Measurements from ENCODE around the gene SPTBN4.
"Not testable (repeated sequence)": the region's sequence is repeated elsewhere in the genome, so short reads cannot be mapped to it uniquely, and the experiment has no call there.

Gene SPTBN4

GRCh38 chr19:40428197-40428596 is 38.6 kb upstream of the SPTBN4 start:
- peaks cover 21% of the 10 kb centered on the region for H3K4me1 Mint-ChIP-seq (ENCODE audit: low read depth)

GRCh38 chr19:40430242-40430641 is 36.6 kb upstream of the SPTBN4 start:
- peaks cover 20% of the 10 kb centered on the region for H3K4me1 Mint-ChIP-seq (ENCODE audit: low read depth)
- not testable (repeated sequence) for H3K9me3 Mint-ChIP-seq; H3K27ac Mint-ChIP-seq; H3K27me3 Mint-ChIP-seq; H3K4me3 Mint-ChIP-seq; H3K36me3 Mint-ChIP-seq (ENCODE audit: low read depth)

More at GRCh38 chr19:40428197-40428596, 38.6 kb upstream of the SPTBN4 start:
- not testable (repeated sequence) for H3K27me3 Mint-ChIP-seq; H3K4me3 Mint-ChIP-seq; H3K36me3 Mint-ChIP-seq (ENCODE audit: low read depth); H3K27ac Mint-ChIP-seq; H3K9me3 Mint-ChIP-seq

GRCh38 chr19:40431698-40432097 is 35.1 kb upstream of the SPTBN4 start:
- Mint-ChIP-seq H3K27ac (no peak overlapping the region), H3K9me3 (no peaks in the 10 kb centered on the region), H3K36me3 (ENCODE audit: low read depth) (no peaks in the 10 kb centered on the region), H3K27me3 (no peaks in the 10 kb centered on the region), H3K4me3 (no peak overlapping the region), H3K4me1 (ENCODE audit: low read depth) (peaks cover 13% of the 10 kb centered on the region)

- not testable (repeated sequence) for H3K36me3 Mint-ChIP-seq (ENCODE audit: low read depth); H3K27me3 Mint-ChIP-seq; H3K9me3 Mint-ChIP-seq
- Mint-ChIP-seq H3K27ac (peak overlapping the region; percentile 98), H3K4me3 (peak overlapping the region; percentile 87), H3K4me1 (ENCODE audit: low read depth) (peaks cover 13% of the 10 kb centered on the region)
These were observed 34.0 kb upstream of the SPTBN4 start for GRCh38 chr19:40432760-40433159.

- peaks cover 13% of the 10 kb centered on the region for H3K4me1 Mint-ChIP-seq (ENCODE audit: low read depth)
- no peaks in the 10 kb centered on the region for H3K36me3 Mint-ChIP-seq (ENCODE audit: low read depth)
- H3K27ac Mint-ChIP-seq = peak overlapping the region; percentile 98
- no peaks in the 10 kb centered on the region for H3K9me3 Mint-ChIP-seq
- H3K4me3 Mint-ChIP-seq = peak overlapping the region; percentile 87
- no peaks in the 10 kb centered on the region for H3K27me3 Mint-ChIP-seq
These were observed 33.2 kb upstream of the SPTBN4 start for GRCh38 chr19:40433391-40434216.

- H3K4me3 Mint-ChIP-seq = no peak overlapping the region
- H3K9me3 Mint-ChIP-seq = no peaks in the 10 kb centered on the region
- no peaks in the 10 kb centered on the region for H3K27me3 Mint-ChIP-seq
- no peak overlapping the region for H3K27ac Mint-ChIP-seq
- peaks cover 20% of the 10 kb centered on the region for H3K4me1 Mint-ChIP-seq (ENCODE audit: low read depth)
- peaks cover 6% of the 10 kb centered on the region for H3K36me3 Mint-ChIP-seq (ENCODE audit: low read depth)
These were observed 28.5 kb upstream of the SPTBN4 start for GRCh38 chr19:40438284-40438683.

- H3K27ac Mint-ChIP-seq = peak overlapping the region; percentile 95
- peak overlapping the region; percentile 98 for H3K4me3 Mint-ChIP-seq
- no peaks in the 10 kb centered on the region for H3K9me3 Mint-ChIP-seq
- H3K36me3 Mint-ChIP-seq (ENCODE audit: low read depth) = peaks cover 6% of the 10 kb centered on the region
- H3K27me3 Mint-ChIP-seq = no peaks in the 10 kb centered on the region
- H3K4me1 Mint-ChIP-seq (ENCODE audit: low read depth) = peaks cover 16% of the 10 kb centered on the region
These were observed 25.0 kb upstream of the SPTBN4 start for GRCh38 chr19:40441719-40442253.

GRCh38 chr19:40442328-40443130 is 24.3 kb upstream of the SPTBN4 start:
- Mint-ChIP-seq H3K4me3 (peak overlapping the region; percentile 98), H3K36me3 (ENCODE audit: low read depth) (peaks cover 6% of the 10 kb centered on the region), H3K9me3 (no peaks in the 10 kb centered on the region), H3K4me1 (ENCODE audit: low read depth) (peaks cover 16% of the 10 kb centered on the region), H3K27ac (peak overlapping the region; percentile 95), H3K27me3 (no peaks in the 10 kb centered on the region)

- H3K4me3 Mint-ChIP-seq = peak overlapping the region; percentile 98
- H3K27ac Mint-ChIP-seq = peak overlapping the region; percentile 95
- no peaks in the 10 kb centered on the region for H3K9me3 Mint-ChIP-seq
- H3K36me3 Mint-ChIP-seq (ENCODE audit: low read depth) = peaks cover 6% of the 10 kb centered on the region
- H3K27me3 Mint-ChIP-seq = no peaks in the 10 kb centered on the region
- peaks cover 16% of the 10 kb centered on the region for H3K4me1 Mint-ChIP-seq (ENCODE audit: low read depth)
These were observed 23.4 kb upstream of the SPTBN4 start for GRCh38 chr19:40443131-40443999.

- H3K9me3 Mint-ChIP-seq = no peaks in the 10 kb centered on the region
- H3K4me3 Mint-ChIP-seq = peak within 1 kb of the TSS; percentile 98
- no peaks in the 10 kb centered on the region for H3K27me3 Mint-ChIP-seq
- H3K27ac Mint-ChIP-seq = peak within 1 kb of the TSS; percentile 95
- peaks cover 16% of the 10 kb centered on the region for H3K4me1 Mint-ChIP-seq (ENCODE audit: low read depth)
- peaks cover 6% of the 10 kb centered on the region for H3K36me3 Mint-ChIP-seq (ENCODE audit: low read depth)
These were observed 22.6 kb upstream of the SPTBN4 start, which contains the start of gene SERTAD3 for GRCh38 chr19:40444000-40444824. TSS of gene SERTAD3 (minus strand) at chr19:40444335. CDS start at chr19:40442080, 2,255 bp downstream.

- no peaks in the 10 kb centered on the region for H3K9me3 Mint-ChIP-seq
- peaks cover 16% of the 10 kb centered on the region for H3K4me1 Mint-ChIP-seq (ENCODE audit: low read depth)
- H3K27ac Mint-ChIP-seq = peak overlapping the region; percentile 79
- peak overlapping the region; percentile 98 for H3K4me3 Mint-ChIP-seq
- no peaks in the 10 kb centered on the region for H3K27me3 Mint-ChIP-seq
- peaks cover 6% of the 10 kb centered on the region for H3K36me3 Mint-ChIP-seq (ENCODE audit: low read depth)
These were observed 21.9 kb upstream of the SPTBN4 start for GRCh38 chr19:40444825-40445312.

GRCh38 chr19:40445780-40446262 is 21.0 kb upstream of the SPTBN4 start:
- H3K27me3 Mint-ChIP-seq = no peaks in the 10 kb centered on the region
- peaks cover 16% of the 10 kb centered on the region for H3K4me1 Mint-ChIP-seq (ENCODE audit: low read depth)
- no peaks in the 10 kb centered on the region for H3K9me3 Mint-ChIP-seq
- H3K36me3 Mint-ChIP-seq (ENCODE audit: low read depth) = peaks cover 8% of the 10 kb centered on the region
- H3K27ac Mint-ChIP-seq = no peak overlapping the region
- H3K4me3 Mint-ChIP-seq = peak overlapping the region; percentile 21

- peaks cover 5% of the 10 kb centered on the region for H3K36me3 Mint-ChIP-seq (ENCODE audit: low read depth)
- no peaks in the 10 kb centered on the region for H3K9me3 Mint-ChIP-seq
- H3K27ac Mint-ChIP-seq = peak overlapping the region; percentile 21
- peaks cover 16% of the 10 kb centered on the region for H3K4me1 Mint-ChIP-seq (ENCODE audit: low read depth)
- H3K4me3 Mint-ChIP-seq = no peak overlapping the region
- H3K27me3 Mint-ChIP-seq = no peaks in the 10 kb centered on the region
These were observed 20.5 kb upstream of the SPTBN4 start for GRCh38 chr19:40446263-40446784.

Measured in stimulated activated naive CD8-positive, alpha-beta T cell treated with anti-CD3 and anti-CD28 coated beads, Interleukin-15, Interleukin-2, amounts not matched to agents 100 ng/mL and 50 ng/mL, for 24 hours (primary cell).